Subcutaneous adipose tissue (tissue), 4 donors: Measurements from ENCODE around the gene LDB2. TPM values are rescaled to one million over a fixed set of nuclear protein-coding genes. Genes with fewer than 3 reads are reported as not detected.

ENCODE experiments used
- total RNA-seq, 4 donors: library from RNA; depleted of rRNA; stranded (reverse); fragments of >200 nt; gene quantifications; one replicate each; pipeline ENCODE4 v1.1.0, GENCODE V29; 2016
- TF ChIP-seq, protein P1 (sequence below): fragments of 450-650 bp; IDR thresholded peaks from one replicate; pipeline ENCODE4 v1.5.1; 2016; ENCODE audit warnings: low read depth, mild to moderate bottlenecking, control low read depth, antibody characterized with exemption, moderate library complexity

The LDB2 gene
- 100 to 1,000 TPM in 1 of 4 donors, 10 to 100 TPM in 3; 19.0 to 122 (median 42.6) TPM for total RNA-seq

GRCh38 chr4:16897991-16898827, at the start of gene LDB2:
Gene LDB2 (minus strand): TSS chr4:16898645.
- TF ChIP-seq, protein P1, sequence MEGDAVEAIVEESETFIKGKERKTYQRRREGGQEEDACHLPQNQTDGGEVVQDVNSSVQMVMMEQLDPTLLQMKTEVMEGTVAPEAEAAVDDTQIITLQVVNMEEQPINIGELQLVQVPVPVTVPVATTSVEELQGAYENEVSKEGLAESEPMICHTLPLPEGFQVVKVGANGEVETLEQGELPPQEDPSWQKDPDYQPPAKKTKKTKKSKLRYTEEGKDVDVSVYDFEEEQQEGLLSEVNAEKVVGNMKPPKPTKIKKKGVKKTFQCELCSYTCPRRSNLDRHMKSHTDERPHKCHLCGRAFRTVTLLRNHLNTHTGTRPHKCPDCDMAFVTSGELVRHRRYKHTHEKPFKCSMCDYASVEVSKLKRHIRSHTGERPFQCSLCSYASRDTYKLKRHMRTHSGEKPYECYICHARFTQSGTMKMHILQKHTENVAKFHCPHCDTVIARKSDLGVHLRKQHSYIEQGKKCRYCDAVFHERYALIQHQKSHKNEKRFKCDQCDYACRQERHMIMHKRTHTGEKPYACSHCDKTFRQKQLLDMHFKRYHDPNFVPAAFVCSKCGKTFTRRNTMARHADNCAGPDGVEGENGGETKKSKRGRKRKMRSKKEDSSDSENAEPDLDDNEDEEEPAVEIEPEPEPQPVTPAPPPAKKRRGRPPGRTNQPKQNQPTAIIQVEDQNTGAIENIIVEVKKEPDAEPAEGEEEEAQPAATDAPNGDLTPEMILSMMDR: no peak

GRCh38 chr4:16942491-16942890, 44.0 kb upstream of the LDB2 start:
- TF ChIP-seq, protein P1: no peak

- TF ChIP-seq, protein P1: no peak
Measured at GRCh38 chr4:16939178-16939577, 40.7 kb upstream of the LDB2 start.

DNA sequence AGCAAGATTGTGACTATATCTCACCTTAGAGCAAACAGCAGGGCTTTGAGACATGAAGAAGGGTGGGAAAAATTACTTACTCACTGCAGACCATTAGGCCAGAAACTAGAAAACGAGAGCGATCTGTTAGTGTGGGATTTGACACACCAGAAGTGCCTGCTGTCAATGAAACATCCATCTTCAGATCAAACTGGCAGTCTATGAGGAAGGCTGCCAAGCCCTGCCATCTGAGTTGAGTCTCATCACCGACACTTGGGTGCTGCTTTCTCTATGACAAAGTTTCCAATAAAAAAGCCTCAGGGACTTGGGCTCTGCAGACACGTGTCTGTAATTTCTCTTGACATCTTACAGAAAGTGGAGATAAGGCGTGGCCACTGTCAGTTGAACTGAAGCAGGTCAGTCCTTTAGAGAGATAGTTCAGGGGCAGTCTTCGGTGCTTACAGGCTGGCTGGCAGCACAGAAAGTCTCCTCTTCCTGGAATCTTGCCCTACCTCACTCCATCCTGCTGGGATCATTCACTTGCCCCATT, 40.1 kb upstream of the LDB2 start:
- TF ChIP-seq, protein P1: no peak

DNA sequence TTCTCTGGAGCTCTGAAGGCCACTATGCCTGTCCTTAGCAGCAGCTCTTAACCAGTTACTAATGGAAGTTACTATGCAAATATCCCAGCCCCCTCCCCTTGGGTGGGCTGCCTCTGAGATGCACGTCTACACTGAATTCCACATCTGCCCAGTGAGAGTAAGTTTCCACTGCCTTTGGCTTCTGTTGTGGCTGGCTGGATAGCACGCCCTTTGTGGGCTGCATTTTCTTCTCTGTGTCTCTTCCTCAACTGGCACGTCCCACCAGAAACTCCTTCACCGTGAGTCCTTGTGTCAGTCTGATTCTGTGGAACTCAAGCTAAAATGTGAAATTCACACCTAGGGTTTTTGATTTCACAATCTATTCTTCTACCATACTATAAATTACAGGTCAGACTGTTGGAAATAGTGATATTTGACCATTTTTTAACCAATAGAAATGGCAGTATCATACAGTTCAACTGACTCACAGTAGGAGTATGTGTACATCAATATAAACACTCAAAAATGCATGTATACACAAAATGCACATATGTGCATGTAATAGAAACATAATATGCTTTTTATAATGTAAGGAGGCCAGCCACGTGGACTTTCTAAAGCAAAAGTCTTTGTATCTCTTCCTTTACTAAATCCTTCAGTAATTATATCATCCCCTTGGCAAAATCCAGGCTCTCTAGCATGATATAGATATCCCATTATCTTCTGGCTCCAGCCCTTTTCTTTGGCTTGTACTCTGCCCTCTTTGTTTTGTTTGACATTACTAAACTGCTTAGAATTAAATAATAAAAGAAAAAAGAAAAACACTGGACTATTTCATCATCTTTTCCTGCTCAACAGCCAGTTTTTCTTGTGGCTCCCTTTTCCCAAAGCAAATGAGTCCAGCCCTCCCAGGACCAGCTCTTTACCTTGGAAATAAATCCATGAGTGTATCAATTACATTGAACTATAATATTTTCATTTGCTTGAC, 33.2 kb upstream of the LDB2 start:
- TF ChIP-seq, protein P1: no peak

- TF ChIP-seq, protein P1: no peak
Measured at GRCh38 chr4:16926214-16926613, 27.8 kb upstream of the LDB2 start.
